Measurements from ENCODE around the gene RNASEH2A. TPM values are rescaled to one million over a fixed set of nuclear protein-coding genes. Genes with fewer than 3 reads are reported as not detected.
A peak's percentile ranks its signal among the peaks of the same experiment; 100 is the strongest.

RNASEH2A gene
- 4.5 TPM for total RNA-seq
- long read RNA-seq, transcript RNASEH2A-201 (8 exons, 2,753 nt): major isoform, 8 of 9 reads
- long read RNA-seq, partial matches to known transcripts: 0 of 9 reads
- long read RNA-seq, other reads (novel, unspliced or antisense): 0 of 9 reads

DNA sequence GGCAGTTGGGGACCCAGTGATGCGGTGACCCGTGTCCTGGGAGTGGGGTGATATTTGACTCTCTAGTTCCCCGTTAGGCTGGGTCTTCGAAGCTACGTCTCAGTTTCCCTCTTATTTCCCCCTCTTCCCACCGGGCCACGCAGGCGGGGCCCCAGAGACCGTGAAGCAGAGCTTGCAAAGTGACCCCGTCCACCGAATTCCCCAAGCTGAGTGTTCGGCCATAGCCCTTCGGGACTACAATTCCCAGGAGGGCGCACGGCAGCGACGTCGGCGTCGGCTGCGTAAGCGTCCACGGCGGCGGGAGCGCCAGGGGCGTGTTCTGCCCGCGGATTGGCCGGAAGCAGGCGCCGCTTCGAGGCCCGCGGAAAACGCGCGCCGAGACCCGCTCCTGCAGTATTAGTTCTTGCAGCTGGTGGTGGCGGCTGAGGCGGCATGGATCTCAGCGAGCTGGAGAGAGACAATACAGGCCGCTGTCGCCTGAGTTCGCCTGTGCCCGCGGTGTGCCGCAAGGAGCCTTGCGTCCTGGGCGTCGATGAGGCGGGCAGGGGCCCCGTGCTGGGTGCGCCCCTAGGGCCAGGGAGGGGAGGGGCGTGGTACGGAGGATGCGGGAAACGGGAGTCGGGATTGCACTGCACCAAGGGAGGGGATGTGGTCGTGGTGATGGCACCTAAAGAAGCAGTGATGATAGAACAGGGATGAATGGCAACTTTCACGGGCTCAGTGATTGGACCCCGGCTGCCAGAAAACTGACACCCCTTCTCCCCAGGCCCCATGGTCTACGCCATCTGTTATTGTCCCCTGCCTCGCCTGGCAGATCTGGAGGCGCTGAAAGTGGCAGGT lies at the start of gene RNASEH2A:
RNASEH2A (plus strand) TSS at position 343 of the 840 bp plus-strand sequence; CDS start at position 433, 90 bp downstream.
- DNase-seq (peak; percentile 96), ATAC-seq (peak; percentile 86)
- intact Hi-C loops (cut with micrococcal nuclease): loop anchor here (5.0 kb wide), 1 partner anchor 39 kb away; no protein-coding TSS in a partner anchor

DNA sequence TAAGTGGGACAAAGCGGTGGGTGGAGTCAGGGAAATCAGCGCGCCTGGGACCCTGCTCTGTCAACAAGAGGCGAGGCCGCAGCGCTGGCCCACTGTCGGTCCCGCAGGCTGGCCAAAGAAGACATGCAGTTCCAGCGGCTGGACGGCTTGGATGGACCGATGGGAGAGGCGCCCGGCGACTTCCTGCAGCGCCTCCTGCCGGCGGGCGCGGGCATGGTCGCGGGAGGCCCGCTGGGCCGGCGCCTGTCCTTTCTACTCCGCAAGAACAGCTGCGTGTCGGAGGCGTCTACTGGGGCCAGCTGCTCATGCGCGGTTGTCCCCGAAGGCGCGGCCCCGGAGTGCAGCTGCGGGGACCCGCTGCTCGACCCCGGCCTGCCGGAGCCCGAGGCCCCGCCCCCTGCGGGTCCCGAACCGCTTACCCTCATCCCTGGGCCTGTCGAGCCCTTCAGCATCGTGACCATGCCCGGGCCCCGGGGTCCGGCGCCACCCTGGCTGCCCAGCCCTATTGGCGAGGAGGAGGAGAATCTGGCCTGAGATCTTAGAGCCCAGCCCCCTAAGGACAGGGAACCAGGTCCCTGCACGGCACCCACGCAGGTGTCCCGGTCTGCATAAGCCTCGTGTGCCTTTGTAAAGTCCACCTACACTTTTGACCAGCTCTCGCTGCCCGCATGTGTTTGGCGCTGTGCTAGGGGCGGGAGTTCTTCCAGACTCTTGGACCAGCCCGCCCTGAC lies 48.7 kb upstream of the RNASEH2A start:
- DNase-seq: peak; percentile 83
- intact Hi-C loops (cut with micrococcal nuclease): no loop called here

GRCh38 chr19:12759686-12760085 lies 46.7 kb upstream of the RNASEH2A start:
- DNase-seq (no peak), ATAC-seq (no peak)
- intact Hi-C loops (cut with micrococcal nuclease): loop anchor here (10.0 kb wide), 1 partner anchor 85 kb away; no protein-coding TSS in a partner anchor

More for the DNA sequence above, 48.7 kb upstream of the RNASEH2A start:
- peak; percentile 80 for ATAC-seq

DNA sequence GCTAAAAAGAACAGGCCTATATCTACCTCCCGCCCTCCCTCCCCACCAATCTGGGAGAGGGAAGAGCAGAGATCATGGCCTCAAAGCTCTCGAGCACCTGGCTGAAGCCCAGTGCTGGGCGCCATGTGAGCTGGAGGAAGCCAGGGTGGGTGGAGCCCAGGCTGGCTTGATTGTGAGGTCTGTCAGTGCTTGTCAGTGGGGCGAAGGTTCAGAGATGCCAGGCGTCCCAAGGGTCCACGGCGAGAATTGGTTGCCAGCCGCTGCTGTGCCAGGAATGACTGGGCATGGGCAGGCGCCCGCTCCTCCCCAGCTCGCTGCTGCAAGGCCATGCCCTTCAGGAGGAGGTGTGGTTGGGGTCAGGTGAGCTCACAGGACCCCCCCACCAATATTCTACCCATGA lies 43.3 kb upstream of the RNASEH2A start:
- intact Hi-C loops (cut with micrococcal nuclease): loop anchor here (10.0 kb wide), 1 partner anchor 82 kb away; no protein-coding TSS in a partner anchor
- ATAC-seq (peak; percentile 83), DNase-seq (peak; percentile 87)

DNA sequence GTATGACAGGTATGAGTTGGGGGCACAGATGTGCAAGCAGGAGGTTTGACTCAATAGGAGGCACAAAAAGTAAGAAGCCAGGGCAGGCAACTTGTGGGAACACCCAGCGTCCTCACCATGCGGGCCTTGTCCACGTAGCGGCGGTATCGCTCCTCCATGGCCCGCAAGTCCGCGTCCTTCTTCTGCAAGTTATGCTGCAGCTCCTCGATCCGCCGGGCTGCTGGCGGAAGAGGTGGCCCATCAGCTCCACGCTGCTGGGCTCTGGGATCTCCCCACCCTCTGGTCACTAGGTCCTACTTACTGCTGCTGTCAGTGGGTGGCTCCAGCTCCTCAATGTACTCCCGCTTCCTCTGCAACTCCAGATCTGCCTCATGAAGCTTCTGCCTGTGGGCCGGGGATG lies 41.7 kb upstream of the RNASEH2A start:
- intact Hi-C loops (cut with micrococcal nuclease): loop anchor here (5.0 to 10.0 kb wide), 2 partner anchors 43 to 80 kb away; partner anchors contain the start of gene RNASEH2A
- ATAC-seq (no peak), DNase-seq (no peak)

DNA sequence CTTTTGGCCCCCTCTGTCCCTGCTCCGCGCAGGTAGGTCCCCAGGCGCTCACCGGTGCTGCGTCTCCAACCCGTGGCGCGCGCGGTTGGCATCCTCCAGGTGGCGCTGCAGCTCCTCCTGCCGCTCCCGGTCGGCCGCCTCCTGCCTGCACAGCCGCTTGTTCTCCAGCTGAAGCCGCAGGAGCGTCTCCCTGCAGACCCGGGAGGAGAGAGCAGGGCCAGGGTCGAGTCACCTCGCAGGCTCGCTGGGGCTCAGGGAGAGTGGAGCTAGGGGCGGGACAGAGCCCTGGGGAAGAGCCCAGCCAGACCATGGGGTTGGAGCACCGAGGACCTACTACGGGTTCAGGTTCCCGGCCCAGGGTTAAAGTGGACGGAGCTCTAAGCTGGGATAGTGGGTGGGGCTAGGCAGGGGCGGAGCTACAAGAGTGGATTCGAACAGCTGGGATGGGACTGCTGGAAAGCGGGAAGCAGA lies 40.3 kb upstream of the RNASEH2A start:
- intact Hi-C loops (cut with micrococcal nuclease): loop anchor here (5.0 to 10.0 kb wide), 2 partner anchors 41 to 79 kb away; partner anchors contain the start of gene RNASEH2A
- DNase-seq: peak; percentile 94

DNA sequence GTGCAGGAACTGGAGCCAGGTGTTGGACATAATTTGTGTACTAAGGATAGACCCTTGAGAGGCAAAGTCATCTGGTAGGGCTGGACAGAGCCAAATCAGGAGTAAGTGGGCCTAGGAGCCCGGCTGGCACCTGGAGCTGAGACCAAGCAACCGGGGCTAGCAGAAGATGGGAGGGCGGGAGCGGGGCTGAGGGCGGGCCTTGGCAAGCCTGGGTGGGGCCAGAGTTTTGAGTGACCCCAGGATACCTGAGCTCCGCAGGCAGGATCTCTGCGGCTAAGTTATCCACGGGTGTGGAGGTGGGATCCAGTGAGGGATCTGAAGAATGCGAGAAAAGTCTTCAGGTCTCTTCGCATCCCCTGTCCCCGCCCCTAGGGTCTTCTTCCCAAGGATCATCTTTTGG lies 39.2 kb upstream of the RNASEH2A start:
- intact Hi-C loops (cut with micrococcal nuclease): loop anchor here (5.0 to 10.0 kb wide), 2 partner anchors 40 to 78 kb away; partner anchors contain the start of gene RNASEH2A
- DNase-seq (no peak), ATAC-seq (no peak)

More for the DNA sequence above, 40.3 kb upstream of the RNASEH2A start:
- ATAC-seq: peak; percentile 82

DNA sequence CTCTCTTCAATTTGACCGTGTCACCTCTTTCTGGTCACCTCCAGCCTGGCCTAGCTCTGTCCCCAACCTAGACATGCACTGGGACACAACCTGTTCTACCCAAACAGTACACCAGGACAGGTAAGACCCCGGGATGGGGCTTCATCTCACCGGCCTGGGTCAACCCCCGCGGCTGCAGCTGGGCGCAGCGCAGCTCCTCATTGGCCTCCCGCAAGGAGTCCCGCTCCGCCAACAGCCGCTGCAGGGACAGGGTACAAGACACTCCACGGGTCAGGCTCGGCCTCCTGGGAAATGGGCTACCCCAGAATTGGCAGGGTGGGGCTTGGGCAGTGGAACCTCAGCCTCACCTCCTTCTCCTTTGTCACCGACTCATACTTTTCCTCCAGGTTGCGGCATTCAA lies 38.7 kb upstream of the RNASEH2A start:
- intact Hi-C loops (cut with micrococcal nuclease): loop anchor here (5.0 to 10.0 kb wide), 2 partner anchors 40 to 77 kb away; partner anchors contain the start of gene RNASEH2A
- no peak for ATAC-seq
- no peak for DNase-seq

GRCh38 chr19:12769689-12770088 lies 36.7 kb upstream of the RNASEH2A start:
- intact Hi-C loops (cut with micrococcal nuclease): loop anchor here (5.0 to 10.0 kb wide), 2 partner anchors 38 to 75 kb away; partner anchors contain the start of gene RNASEH2A
- ATAC-seq: no peak
- no peak for DNase-seq

GRCh38 chr19:12770922-12771321 lies 35.5 kb upstream of the RNASEH2A start:
- no peak for ATAC-seq
- intact Hi-C loops (cut with micrococcal nuclease): no loop called here
- DNase-seq: no peak

- DNase-seq (peak; percentile 72), ATAC-seq (peak; percentile 71)
- intact Hi-C loops (cut with micrococcal nuclease): no loop called here
Measured at GRCh38 chr19:12772323-12772722, 34.1 kb upstream of the RNASEH2A start.

DNA sequence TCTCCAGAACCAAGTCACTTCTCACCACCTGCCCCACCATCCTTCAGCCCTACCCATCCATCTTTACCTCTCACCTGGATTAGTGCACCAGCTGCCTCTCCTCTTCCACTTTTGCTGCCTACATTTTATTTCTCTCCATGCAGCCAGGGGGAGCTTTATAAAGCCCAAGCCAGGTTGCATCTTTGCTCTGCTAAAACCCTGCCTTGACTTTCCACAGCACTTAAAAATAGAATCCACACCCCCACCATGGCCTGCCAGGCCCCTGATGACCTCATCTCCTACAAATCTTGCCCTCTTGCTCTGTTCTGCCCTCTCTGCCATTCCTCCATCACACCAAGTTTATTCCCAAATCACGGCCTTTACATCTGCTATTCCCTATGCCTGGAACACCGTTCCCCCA lies 32.8 kb upstream of the RNASEH2A start:
- intact Hi-C loops (cut with micrococcal nuclease): no loop called here
- ATAC-seq (peak; percentile 47), DNase-seq (peak; percentile 55)

DNA sequence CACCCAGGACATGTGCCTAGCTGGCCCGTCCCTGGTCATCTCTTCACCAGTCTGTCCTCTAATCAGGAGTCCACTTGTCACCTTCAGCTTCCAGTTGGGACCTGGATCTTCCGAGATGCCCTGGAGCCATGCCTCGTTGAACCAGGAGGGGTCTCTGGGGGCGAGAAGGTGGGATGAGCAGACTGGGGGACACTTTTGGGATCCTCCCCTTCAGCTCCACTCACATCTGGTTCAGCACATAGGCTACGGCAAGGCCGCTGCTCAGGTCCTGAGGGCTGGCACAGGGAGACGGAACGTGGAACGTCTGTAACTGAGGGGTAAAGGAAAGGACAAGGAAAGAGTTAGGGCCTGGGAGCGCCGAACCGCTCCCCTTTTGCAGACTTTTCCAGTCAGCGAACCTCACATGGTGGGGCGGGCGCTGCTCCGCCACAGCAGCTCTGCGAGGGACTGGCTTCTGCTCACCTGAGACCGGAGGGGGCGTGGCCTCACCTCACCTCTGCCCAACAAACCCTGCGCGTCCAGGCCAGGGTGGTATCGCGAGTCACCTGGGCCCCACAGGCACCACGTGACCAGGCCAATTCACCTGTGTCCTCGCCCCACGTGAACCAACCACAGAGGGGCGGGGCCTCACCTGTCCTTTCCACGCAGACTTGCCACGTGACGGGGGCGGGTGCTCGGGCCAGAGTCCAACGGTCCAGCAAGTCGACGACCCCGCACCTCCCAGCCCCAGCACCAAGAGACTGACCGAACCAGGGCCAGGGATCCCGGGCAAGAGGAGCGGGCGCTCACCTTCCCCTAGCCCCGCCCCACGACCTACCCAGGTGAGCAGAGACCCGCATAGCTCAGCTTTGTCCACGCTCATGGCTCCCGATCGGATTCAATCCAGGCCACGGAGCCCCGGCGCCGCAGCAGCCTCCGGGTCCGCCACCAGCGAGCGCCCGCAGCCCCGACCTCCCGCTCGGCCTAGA lies 31.5 kb upstream of the RNASEH2A start, which contains the start of gene HOOK2:
HOOK2 (minus strand) TSS at position 965 of the 968 bp plus-strand sequence; CDS start at position 862, 103 bp downstream.
- intact Hi-C loops (cut with micrococcal nuclease): no loop called here
- ATAC-seq: no peak
- DNase-seq: no peak

DNA sequence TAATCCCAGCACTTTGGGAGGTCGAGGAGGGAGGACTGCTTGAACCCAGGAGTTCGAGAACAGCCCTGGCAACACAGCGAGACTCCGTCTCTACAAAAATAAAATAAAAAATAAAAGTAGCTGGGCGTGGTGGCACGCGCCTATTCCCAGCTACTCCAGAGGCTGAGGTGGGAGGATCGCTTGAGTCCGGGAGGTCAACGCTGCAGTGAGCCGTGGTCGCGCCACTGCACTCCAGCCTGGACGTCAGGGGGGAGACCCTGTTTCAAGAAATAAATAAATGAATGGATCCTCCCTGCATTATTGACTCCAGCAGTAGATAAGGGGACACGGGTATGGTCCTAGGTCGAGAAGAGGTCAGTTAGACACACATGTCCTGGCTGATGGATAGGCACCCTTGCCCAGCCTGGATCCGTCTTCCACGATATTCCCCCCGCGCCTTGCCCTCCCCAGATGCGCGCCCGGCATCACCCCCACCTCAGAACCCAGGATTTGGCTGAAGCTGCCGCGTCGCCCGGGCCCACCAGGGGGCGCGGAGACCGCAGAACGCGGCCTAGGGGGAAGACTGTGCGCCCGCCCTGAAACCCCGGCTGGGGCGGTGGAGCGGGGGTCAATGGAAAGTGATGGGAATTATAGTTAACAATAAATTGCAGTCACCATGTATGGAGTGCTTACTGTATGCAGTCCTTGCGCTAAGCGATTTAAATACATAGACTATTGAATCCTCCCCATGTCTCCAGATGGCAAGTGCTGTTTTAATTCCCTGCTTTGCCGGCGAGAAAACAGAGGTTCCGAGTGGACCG lies 29.0 kb upstream of the RNASEH2A start:
- intact Hi-C loops (cut with micrococcal nuclease): loop anchor here (2.0 kb wide), 1 partner anchor 17 kb away; no protein-coding TSS in a partner anchor
- ATAC-seq (peak; percentile 44), DNase-seq (peak; percentile 90)

DNA sequence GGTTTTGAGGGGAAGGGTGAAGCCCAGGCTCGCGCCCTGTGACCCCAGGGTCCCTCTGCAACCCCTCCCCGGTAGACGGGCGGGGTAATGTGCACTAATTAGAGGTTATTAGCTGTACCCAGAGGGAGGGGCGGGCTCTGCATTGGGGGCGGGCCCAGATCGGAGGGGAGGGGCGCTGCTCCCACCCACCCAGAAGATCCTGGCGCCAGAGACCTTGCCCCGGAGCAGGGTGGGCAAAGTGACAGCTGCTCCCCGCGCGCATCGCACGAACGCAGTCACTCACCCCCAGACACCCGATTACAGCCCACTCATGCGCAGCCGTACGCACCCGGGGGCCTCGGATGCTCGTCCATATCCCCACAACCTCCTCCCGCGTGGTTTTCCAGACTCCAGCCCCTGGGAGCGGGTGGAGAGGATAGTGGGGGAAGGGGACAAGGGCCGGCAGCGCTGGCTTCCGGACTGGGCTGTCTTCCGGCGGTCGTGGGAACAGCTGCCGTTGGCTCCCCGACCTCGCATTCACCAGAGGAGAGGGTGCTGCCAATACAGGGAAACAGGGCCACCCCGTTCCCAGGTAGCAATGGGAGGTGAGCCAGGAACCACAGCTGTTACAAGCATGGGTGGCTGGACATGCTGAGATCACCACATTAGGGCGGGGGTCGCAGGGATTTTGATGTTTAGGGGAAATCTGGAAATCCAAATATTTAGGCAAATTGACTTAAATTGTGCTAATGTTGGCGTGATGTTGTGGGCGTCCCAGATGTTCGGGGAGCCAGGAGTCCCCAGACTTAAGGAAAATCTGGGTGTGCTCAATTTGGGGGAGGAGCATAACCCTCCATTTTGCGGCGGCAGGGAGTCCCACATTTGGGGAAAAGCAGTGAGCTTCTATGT lies 28.1 kb upstream of the RNASEH2A start:
- peak; percentile 85 for DNase-seq
- peak; percentile 45 for ATAC-seq
- intact Hi-C loops (cut with micrococcal nuclease): no loop called here

DNA sequence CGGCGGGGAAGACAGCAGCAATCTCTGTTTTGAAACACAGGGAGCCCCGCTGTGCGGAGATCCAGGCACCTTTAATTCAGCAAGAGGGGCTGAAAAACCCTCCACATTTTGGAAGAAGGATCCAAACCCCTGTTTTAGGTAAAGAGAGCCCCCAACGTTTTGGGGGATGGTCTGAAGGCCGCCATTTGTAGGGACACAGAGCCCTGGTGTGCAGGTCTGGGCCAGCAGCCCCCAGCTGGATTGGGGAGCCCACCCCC lies 27.6 kb upstream of the RNASEH2A start:
- DNase-seq (no peak), ATAC-seq (no peak)
- intact Hi-C loops (cut with micrococcal nuclease): no loop called here
